Measurements from ENCODE around the gene ACADSB.

DNA sequence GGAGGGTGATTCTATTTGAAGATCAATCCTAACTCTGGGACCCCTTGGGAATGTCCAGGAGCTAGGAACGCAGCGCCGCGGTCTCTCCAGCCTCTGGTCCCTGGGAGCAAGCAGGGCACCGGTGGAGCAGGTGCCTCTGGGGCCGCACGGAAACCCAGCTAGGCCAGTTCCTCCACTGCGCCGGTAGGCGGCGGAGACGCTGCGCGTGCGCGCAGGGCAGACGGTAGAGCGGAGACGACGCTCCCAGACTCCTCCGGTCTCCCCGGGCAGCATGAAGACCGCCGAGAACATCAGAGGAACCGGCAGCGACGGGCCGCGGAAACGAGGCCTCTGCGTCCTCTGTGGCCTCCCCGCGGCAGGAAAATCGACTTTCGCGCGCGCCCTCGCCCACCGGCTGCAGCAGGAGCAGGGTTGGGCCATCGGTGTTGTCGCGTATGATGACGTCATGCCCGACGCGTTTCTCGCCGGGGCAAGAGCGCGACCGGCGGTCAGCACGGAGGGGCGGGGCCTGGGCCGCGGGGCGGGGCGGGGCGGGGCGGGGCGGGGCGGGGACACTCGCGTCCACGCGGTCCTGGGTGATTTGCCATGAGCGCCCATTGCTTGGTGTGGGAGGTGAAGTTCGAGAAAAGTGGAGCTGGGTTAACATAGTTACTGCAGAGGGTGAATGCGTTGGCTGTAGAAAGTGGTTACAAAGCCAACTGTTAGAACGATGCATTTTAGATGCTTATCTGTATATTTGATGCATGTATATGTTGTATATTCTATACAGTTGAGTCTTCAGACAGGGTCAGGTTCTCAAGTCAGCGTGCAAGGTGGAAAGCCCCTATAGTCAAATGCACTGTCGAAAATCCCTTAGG, 28.4 kb upstream of the ACADSB start, which contains the start of gene PSTK:
- TF ChIP-seq, protein P1, sequence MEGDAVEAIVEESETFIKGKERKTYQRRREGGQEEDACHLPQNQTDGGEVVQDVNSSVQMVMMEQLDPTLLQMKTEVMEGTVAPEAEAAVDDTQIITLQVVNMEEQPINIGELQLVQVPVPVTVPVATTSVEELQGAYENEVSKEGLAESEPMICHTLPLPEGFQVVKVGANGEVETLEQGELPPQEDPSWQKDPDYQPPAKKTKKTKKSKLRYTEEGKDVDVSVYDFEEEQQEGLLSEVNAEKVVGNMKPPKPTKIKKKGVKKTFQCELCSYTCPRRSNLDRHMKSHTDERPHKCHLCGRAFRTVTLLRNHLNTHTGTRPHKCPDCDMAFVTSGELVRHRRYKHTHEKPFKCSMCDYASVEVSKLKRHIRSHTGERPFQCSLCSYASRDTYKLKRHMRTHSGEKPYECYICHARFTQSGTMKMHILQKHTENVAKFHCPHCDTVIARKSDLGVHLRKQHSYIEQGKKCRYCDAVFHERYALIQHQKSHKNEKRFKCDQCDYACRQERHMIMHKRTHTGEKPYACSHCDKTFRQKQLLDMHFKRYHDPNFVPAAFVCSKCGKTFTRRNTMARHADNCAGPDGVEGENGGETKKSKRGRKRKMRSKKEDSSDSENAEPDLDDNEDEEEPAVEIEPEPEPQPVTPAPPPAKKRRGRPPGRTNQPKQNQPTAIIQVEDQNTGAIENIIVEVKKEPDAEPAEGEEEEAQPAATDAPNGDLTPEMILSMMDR (IDR thresholded peaks at IDR 0.05; ENCODE audit: low read length): peak; percentile 83
- TF ChIP-seq EZH2 (optimal IDR thresholded peaks at IDR 0.05; ENCODE audit: low read depth, low read length) (no peak), EZH2phosphoT487 (IDR thresholded peaks at IDR 0.05; ENCODE audit: low read length) (no peak)
